Activated gamma-delta T cell treated with Interleukin-2 at 50 U/mL for 16 hours (primary cell): ENCODE data around the gene PDGFC.
"Not testable (repeated sequence)": the region's sequence is repeated elsewhere in the genome, so short reads cannot be mapped to it uniquely, and the experiment has no call there.

Experiments used
- DNase-seq: peaks from one replicate; pipeline ENCODE4 v3.0.0-alpha.2; 2020

PDGFC gene

DNA sequence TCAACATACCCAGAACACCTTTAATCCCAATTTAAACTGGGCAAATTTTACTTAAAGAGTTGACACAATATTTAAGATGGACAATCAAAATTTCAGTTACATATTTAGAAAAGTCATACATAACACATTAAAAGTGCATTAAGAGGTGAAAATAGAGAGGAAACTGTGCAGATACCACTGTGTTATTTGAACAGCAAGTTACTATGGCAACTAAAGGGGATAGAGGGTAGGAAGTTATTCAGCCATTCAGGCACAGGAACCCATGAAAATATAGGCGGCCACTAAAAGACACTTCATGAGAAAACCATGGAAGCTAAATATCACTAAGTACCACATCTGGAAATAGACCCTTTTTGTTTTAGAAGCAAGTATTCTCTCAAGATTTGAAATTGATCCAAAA lies 75.1 kb downstream of the PDGFC start:
- no peak for DNase-seq

DNA sequence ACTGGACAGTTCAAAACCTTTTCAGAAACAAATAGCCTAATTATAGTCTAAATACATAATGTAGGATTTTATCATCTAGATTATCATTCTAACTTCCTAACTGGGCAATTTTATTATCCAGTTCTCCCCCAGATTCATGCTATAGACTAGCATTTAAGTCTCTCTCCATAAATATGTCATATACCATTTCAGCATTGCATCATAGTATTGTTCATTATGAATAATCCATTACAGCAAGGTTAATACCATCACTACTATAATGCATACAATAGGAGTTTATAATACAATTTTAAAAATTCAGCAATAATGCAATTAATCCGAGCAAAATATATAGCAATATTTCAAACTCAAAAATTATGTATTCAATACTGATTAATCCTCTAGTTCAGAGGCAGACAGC lies 77.4 kb downstream of the PDGFC start:
- no peak for DNase-seq

DNA sequence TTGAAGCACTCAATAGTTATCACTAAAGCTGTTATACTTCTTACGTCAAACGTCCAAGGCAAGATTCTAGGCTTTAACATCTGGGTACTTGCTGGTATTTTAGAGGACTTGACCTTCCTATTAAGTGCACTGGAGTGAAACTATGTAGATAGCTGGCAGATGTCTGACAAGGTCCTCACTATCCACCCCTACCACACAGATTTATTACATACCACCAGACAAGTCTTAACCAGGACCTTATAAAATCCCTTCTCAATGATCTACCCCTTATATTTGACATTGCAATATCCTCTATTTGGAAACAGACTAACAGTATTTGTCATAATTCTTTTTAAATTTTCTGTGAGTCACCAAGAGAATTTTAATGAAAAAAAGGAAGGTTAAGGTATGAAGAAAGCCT lies 78.8 kb downstream of the PDGFC start:
- no peak for DNase-seq

DNA sequence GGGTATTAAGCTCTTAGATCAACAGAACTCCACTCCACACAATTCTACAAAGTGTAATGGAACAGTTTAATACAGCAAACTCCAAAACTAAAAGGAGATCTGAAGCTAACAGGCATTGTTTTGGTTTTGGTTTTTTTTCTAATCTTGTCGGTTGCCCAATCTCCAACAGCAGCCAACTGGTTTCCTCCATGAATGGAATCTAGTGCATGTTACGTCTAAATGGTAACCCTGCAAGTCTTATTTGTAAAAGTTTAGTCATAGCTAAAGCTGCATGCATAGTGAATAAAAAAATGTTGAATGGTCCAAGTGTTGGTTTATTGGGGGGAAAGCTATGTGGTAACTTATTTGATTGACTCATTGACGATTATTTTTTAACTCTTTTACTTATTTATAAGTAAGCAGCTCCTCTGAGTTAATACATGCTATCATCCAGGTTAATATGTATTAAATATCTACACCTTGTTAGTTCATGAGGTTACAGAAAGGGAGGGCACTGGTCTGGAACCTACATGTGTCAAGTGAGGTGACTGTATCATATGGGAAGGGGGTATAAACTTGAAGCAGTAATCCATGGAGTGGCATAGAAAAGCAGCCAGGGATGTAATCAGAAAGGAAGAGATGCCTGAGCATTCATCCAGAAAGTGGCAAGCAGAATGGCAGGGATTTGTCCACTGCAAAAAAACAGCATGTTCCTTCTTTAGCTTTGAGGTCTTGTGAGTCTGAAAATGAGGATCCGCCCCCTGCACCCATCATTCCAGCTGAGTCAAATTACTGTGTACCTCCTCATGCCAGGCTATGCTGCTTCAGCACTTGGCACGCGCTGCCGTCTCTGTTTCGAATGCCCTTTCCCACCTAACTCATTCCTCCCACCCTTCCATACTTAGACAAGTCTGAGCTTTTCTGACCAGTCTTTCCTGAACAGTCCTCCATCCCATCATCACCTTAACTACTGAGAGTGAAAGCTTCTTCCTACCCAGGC lies 81.7 kb downstream of the PDGFC start:
- DNase-seq: no peak

DNA sequence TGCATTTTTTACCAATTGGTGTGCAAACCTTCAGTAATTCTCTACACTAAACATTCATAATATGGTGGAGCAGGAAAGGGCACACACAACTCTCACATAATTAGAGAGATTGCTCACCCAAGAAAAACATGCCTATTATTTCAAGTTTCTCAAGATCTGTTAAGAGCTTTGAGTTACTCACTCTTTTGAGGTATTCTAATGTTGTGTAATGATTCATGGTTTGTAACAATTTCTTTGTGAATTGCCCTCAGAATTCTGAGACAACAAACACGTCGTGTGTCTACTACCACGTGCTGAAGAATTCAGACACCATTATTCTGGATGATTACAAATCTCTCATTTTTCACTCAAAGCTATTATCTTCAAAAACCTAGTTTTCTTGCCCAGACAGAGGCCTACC lies 82.8 kb downstream of the PDGFC start:
- DNase-seq: no peak

DNA sequence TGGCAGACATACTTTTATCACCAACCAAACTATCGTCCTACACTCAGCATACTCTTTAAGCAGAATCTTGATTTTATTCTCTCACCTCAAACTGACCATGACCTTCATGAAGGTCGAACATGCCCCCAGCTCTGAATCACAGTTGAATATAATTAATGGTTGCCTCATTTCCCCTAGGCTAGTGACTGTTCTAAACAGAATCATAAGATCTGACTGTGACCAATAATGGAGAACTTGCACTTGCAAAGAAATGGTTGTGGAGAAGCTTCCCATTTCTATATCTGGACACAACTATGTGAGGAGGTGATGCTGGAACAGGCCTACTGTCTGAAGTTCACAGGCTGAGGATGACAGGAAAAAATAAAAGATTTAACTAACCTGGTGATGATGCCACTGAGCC lies 85.1 kb downstream of the PDGFC start:
- no peak for DNase-seq

DNA sequence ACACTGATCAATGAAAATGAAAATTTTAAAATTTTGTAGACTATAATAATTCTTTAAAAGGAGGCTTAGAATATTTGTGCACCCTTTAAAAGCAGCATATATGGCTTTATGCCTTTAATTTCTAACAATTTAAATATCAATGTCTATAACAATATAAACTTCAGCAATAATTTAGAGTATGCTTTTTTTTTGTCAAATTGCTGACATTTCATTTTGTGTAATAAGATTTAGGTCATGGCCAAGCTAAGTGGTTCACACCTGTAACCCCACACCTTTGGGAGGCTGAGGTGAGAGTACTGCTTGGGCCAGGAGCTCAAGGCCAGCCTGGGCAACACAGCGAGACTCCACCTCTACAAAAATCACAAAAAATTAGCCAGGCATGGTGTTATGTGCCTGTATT lies 86.2 kb downstream of the PDGFC start:
- no peak for DNase-seq

DNA sequence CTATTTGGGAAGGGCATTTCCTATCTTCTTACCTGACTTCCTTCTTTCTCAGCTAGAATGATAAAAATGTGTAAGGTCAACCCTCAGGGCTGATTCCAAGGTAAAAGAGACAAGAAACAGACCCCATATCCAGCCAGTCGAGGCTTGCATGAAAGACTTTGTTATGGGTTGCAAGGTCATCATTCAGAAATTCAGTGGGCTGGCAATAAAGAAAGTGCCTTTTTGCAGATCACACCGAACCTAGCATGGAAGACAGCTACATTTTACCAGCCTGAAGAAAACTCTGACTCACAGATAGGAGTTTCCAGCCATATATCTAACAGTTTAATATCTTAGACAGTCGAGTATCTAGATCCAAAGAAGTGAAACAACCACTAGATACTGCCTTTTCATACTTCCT lies 87.4 kb downstream of the PDGFC start:
- DNase-seq: no peak

DNA sequence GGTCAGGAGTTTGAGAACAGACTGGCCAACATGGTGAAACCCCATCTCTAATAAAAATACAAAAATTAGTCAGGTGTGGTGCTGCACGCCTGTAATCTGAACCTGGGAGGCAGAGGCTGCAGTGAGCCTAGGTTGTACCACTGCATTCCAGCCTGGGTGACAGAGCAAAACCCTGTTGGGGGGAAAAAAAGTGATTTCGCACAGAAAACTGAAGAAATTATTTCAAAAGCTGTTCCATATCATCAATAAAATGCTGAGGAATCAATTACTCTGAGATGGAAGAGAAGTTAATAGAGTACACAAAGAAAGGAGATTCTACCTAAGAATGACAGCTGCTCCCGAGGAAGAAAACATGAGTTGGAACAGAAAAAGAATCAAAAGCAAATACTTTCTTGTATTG lies 95.9 kb downstream of the PDGFC start:
- DNase-seq: no peak

DNA sequence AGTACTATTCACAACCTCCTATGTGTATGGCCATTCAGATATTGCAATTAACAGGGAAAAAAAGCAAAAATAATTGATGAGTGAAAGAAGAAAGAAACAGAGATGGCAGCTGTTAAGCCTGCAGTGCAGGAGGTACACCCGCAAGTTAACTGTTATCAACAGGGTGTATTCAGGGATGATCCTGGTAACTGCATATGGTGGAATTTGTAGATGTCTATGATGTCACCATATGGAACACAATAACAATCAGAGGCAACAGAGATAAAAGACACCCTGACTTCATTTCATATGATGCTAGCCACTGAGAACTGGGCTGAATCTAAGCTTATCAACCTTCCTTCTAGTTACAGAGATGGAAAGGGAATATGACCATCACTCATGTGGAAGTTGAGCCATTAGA lies 96.5 kb downstream of the PDGFC start:
- DNase-seq: no peak

DNA sequence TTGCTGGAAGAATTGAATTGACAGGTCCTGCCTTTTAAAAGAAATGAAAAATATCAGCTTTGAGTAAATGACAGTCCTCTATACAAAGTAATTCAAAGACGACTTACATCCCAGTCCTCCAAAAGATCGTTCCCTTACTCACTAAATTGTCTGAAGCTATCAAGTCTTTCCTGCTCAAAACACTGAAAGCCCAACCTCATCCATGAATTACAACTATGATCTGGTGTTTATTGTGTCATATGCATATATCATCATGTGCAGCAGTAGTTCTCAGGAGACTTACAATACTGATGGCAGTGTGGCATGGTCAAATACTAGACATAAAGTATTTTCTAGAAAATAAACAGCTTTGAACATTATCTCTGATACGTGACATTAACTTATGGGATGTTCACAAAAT lies 97.8 kb downstream of the PDGFC start:
- DNase-seq: no peak

DNA sequence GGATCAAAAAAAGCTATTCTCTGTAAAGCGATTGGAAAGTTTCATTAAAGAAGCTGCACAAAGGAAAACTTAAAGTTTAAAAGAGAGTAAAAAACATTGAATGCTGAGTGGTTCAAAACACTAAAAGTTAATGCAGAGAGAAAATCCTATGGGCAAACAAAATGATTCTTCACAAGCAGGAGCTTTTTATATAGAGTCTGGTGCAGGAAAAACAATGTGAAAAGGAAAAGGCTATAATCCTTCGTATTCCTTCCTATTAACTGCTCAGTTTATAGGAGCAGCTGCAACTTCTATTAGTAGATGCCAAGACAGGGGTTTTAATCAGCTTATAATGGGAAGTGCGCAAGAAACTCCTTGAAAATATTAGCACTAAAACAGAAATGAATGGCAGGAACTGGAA lies 100.7 kb downstream of the PDGFC start:
- no peak for DNase-seq

DNA sequence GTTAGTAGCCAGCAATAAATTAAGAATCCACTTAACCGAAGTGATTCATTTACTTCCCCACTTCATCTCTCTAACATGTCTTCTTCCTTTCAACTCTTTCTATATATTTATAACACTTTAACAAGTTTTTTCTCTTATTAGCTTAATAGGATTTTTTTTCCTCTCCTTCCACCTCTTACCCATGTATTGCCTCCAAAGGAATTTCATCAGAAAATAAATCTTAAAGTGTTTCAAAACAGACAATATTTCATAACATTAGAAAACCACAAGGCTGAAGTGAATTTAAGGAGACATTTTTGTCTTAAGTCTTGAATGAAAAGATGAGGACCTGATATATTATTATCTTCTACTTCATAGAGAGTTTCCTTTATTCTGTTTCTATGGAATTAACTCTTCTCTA lies 101.5 kb downstream of the PDGFC start:
- no peak for DNase-seq

DNA sequence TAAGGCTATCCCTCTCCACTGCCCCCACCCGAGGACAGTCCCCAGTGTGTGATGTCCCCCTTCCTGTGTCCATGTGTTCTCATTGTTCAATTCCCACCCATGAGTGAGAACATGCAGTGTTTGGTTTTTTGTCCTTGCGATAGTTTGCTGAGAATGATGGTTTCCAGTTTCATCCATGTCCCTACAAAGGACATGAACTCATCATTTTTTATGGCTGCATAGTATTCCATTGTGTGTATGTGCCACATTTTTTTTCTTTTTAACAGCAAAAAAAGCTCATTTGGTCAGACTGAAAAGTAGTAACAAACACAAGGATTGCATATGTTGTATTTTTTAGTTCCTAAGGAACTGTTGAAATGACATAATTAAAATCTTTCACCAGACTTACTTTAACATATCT lies 105.5 kb downstream of the PDGFC start:
- DNase-seq: not testable (repeated sequence)

DNA sequence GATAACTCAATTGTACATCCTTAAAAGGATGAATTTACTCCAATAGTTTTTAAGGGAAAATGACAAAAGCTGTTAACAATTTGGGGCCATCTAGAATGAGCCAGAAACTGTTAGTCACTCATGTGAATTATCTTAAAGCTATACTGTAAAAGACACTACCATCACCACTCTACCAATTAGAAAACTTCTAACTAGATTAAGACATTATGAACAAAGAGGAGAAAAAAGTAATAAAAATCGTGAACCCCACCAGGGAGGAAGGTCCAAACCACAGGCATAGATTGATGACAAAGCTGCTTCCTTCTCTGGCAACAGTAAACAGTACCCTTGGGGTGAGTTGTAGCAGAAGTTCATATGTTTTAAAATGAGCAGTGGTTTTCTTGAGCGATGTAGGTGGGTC lies 106.1 kb downstream of the PDGFC start:
- DNase-seq: no peak

DNA sequence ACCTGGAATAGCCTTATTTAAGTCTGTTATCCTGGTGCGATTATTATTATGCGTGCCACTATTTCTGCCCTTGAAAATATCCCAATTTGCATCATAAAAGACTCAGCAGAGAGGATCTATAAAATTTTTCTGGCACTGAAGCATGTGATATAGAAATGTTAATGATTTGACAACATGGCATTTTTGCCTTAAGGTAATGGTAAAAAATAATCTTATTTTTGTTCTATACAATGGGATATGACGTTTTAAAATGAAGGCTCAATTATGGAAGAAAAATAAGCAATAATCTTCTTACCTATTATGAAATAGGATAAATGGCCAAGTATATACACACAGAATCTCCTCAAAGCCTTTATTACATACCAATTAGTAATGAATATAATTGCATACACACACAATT lies 113.5 kb downstream of the PDGFC start:
- DNase-seq: no peak

DNA sequence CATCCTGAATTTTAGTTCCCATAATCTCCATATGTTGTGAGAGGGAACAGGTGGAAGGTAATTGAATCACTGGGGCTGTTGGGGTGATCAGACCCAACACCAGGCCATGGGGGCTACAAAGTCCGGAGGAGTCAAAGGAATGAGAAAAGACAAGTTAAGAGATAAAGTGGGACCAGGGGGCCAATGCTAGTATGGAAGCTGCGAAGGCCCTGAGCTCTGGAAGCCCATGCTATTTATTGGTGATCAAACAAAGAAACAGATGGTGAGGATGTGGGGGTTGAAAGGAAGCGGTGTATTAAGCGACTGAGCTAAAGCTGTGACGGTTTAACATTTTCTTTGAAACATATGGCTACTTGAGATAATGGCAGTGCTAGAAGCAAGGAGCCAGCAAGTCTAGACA lies 132.8 kb downstream of the PDGFC start:
- no peak for DNase-seq

DNA sequence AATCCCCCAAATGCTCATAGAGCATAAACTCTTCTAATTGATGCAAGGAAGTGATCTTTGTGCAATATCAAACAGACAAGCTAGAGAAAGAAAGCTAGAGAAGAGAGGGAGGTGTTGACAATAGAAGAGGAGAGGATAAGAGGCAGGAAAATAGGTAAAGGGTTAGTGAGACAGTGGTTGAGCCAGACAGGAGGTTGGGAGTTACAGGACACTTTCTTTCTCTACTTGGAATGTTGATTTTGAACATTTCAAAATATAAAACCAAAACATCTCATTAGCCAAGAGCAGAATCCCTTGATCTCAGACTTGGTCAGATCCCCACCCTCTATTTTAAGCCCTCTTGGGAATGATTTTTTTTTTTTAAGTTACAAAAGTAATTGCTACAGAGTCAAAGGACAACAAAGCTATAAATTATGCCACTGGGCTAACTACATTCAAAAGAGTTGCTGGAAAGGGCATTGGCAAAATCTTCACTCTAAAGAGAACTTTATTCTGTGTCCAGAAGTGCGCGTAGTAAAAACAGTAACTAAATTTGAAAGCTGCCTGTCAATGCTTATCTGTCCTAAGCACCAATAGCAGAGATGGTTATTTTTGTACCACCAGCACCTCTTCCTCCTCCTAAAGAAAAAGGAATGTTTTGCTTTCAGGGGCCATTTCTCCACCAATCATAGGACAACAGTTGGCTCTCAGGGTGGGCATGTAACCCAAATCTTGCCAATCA lies 133.8 kb downstream of the PDGFC start:
- DNase-seq: no peak

DNA sequence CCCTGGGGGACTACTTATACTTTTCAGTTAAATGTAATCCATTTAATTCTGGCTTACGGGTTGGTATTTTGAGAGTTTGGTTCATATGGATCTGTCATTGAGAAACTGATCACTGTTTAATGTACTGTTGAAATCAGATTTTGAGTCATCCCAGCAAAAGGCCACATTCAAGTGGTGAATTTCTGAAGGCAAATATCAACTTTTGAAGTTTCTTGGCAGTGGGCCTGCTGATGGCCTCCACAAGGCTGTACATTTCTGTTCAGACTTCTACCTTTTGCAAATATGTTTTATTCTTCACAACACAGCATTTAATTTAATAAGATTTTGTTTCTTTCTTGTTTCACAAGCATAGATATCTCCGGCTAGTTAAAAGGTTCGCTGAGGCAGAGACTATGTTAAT lies 138.7 kb downstream of the PDGFC start:
- no peak for DNase-seq

DNA sequence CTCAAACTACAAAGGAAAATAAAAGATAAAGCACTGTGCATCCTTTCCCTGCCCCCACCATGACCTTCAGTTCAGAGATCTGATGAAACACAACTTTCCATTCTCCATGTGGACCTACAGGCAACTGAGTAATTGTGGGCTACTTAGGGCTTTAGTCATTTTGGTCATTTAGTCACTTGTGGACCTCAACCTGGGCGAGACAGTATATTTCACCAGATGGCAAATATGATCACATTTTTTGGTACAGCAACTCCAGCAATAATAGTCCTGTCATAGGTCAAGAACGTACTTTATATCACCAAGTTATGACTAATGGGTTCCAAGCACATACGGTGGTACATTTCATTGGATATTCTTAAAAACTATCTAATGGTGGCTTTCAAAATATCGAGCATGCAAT lies 141.2 kb downstream of the PDGFC start:
- no peak for DNase-seq

DNA sequence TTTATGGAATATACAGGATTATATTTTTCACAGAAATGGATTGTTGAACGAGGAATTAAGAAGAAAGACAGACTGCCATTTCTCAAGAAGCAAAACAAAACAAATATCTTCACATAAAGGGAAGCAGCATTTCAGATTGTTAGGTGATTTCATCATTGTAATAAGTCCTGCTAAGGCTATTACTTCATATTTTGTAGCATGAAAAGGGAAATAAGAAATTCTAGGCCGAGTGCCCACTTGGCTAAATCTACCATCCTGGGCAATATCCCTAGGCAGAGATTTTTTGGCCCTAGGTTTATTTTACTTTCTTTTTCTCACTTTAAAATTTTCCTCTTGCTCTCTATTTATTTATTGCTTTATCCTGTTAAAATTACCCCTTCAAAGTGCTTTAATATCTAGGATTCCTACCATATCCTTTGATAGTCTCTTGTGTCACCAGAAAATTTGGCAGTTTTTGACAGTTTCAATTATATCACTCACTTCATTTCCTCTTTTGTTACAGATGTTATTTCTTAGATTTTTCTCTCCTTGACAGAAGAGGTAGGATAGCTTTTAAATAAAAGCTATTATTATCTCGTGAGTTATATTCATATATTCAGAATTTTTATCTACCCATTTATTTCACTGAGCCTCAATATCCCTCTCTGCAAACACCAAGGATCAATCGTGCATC lies 142.3 kb downstream of the PDGFC start:
- DNase-seq: no peak

DNA sequence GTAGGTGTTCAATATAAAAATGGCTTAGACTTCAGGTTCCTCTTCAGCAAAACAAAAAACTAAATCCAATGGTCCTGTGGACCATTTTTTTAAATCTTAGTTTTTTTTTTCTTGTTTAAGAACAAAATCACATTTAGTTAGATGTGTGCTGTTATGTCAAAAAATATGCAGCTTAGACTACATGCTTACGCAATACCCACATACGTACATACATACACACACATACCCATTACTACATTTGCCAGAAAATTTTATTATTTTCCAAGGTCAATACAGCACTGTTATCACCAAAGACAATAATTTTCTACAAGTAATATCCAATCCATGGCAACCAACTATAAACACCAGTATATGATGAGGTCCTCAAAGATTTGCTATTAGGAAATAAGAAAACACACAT lies 144.1 kb downstream of the PDGFC start:
- DNase-seq: no peak

DNA sequence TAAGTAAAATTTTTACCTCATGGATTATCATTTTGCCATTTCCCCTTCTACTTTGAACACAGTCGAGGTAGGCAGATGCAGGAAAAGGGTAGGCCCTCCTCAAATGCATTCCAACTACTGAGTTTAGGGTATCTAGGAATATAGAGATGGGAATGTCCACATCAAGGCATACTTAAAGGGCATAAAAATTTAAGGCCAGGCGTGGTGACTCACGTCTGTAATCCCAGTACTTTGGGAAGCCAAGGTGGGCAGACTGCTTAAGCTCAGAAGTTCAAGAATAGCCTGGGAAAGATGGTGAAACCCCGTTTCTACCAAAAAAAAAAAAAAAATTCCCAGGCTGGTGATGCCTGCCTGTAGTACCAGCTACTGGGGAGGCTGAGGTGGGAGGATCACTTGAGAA lies 146.5 kb downstream of the PDGFC start:
- DNase-seq: no peak
